SW480 (cell line): ENCODE results near the gene MT1E.
"Not testable (repeated sequence)": the region's sequence is repeated elsewhere in the genome, so short reads cannot be mapped to it uniquely, and the experiment has no call there.

Experiments used
- DNase-seq: peaks from one replicate; pipeline ENCODE4 v3.0.0-alpha.2; 2016; ENCODE audit warnings: low spot score

MT1E gene

DNA sequence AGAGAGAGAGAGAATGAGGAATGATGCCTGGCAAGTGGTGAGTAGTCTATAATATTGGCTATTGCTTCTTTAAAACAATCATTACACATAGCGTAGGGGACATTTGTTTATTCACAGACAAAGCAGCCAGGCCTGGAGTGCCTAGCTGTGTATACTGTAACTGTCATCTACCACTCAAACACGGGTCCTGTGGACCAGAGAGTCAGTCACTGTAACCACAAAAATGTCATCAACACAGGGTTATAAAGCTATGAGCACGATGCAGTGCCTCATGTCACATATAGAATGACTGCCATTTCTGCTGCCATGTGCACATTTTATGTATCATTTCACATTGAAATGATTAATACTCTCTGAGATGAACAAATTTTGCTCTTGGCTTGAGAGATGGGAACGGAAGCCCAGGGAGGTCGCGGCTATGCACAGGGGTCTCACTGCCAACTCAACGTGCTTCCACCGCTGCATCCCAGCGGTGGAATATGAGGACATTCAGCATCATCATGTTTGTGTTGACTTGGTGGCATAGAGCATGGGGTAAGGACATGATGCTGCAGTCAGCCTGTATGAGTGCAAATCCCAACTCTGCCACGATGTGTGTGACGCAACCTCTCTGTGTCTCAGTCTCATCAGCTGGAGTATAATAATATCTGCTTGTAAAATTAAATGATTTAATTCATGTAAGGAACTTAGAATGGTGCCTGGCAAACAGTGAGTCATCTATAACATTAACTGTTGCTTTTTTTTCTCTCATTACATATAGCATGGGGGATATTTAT, 47.4 kb downstream of the MT1E start:
- DNase-seq, result peak; percentile 47

DNA sequence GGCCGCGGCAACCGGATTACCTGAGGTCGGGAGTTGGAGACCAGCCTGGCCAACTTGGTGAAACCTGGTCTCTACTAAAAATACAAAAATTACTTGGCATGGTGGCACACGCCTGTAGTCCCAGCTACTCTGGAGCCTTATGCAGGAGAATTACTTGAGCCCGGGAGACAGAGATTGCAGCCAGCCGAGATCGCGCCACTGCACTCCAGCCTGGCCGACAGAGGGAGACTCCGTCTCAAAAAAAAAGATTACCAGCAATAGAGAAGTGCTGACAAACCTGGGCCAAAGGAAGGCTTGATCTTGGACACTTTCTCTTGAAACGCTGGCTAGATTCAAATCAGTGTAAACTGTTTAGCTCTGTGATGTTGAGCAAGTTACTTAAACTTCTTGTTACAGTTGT, 48.3 kb downstream of the MT1E start:
- DNase-seq, result no peak

DNA sequence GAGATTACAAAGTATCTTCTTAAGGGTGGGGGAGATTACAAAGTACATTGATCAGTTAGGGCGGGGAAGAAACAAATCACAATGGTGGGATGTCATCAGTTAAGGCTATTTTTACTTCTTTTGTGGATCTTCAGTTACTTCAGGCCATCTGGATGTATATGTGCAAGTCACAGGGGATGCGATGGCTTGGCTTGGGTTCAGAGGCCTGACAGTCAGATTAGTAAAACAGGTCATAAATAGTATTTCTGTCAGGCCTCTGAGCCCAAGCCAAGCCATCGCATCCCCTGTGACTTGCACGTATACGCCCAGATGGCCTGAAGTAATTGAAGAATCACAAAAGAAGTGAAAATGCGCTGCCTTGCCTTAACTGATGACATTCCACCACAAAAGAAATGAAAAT, 49.0 kb downstream of the MT1E start:
- DNase-seq, result not testable (repeated sequence)

DNA sequence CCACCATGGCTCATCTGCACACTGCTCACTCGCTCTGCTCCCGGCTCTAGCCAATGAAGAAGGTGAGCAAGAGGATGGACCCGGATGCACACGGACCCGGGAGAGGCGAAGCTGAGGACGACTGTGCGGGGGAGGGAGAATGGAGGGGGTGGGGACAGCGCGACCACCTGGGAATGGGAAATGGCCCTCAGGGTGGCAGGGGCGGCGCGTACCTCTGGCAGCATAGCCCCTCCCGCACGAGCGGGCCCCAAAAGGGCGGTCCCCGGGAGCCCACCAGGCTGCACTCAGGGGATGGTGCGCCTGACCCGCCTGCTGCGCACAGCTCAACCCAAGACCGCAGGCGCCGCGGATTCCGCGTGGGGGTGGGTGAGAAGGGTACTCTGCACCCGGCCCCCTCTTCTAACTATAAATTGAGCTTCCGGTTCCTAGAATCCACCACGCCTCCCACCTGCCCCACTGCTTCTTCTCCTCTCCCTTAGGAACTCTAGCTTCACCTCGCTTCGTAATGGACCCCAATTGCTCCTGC, 50.2 kb downstream of the MT1E start:
- DNase-seq, result no peak
